Common myeloid progenitor, CD34-positive (primary cell): ENCODE measurements around the gene RPL9.
A peak's percentile ranks its signal among the peaks of the same experiment; 100 is the strongest.

Experiments used
- CTCF ChIA-PET: fragments of 350-600 bp; sonication (Branson Sonifier 250); formaldehyde crosslinking; loops from one replicate; lab custom pipeline; 2021; ENCODE audit warnings: antibody characterized with exemption; lab: Charles Lee
- POLR2A ChIA-PET: fragments of 350-600 bp; sonication (Branson Sonifier 250); formaldehyde crosslinking; loops from one replicate; lab custom pipeline; 2021; ENCODE audit warnings: antibody characterized with exemption; lab: Charles Lee
- DNase-seq, 3 donors: peaks; one replicate each; pipeline versions ENCODE4 v3.0.0 to v3.0.0-alpha.2; 2013
- H3K27ac ChIP-seq, 2 experiments: 1 replicate in 1 of 2; 2 replicates in 1 of 2; pipeline ENCODE4 v1.7.0; 2013; ENCODE audit warnings: inconsistent platforms in 2 of 2, low read length in 2 of 2, mild to moderate bottlenecking in 2 of 2, low read depth in 1 of 2, moderate library complexity in 1 of 2; ENCODE audit not compliant: severe bottlenecking in 2 of 2, insufficient read depth in 1 of 2, poor library complexity in 1 of 2
- H3K27me3 ChIP-seq, 5 experiments: replicated peaks in 2 of 5; 1 replicate in 3 of 5; 2 replicates in 2 of 5; pipeline versions ENCODE4 v1.6.1 to v1.7.0; 2013; ENCODE audit warnings: low read length in 4 of 5, mild to moderate bottlenecking in 2 of 5, moderate library complexity in 2 of 5, inconsistent platforms in 1 of 5; ENCODE audit not compliant: insufficient read depth in 5 of 5, control insufficient read depth in 4 of 5
- H3K36me3 ChIP-seq, 4 experiments: 1 replicate in 2 of 4; 2 replicates in 2 of 4; pipeline versions ENCODE4 v1.6.1 to v1.7.0; 2013; ENCODE audit warnings: low read length in 3 of 4, control low read depth in 1 of 4, mild to moderate bottlenecking in 1 of 4; ENCODE audit not compliant: control insufficient read depth in 4 of 4, insufficient read depth in 4 of 4
- H3K4me1 ChIP-seq, 4 experiments: 1 replicate in 3 of 4; 2 replicates in 1 of 4; pipeline versions ENCODE4 v1.6.1 to v1.7.1; 2013; ENCODE audit warnings: low read length in 3 of 4, mild to moderate bottlenecking in 3 of 4, control low read depth in 1 of 4, inconsistent platforms in 1 of 4, moderate library complexity in 1 of 4; ENCODE audit not compliant: control insufficient read depth in 4 of 4, insufficient read depth in 4 of 4; ENCODE audit errors: control extremely low read depth in 1 of 4
- H3K4me3 ChIP-seq, 7 experiments: 1 replicate in 4 of 7; 2 replicates in 3 of 7; pipeline versions ENCODE4 v1.5.1 to v1.7.0; 2013; ENCODE audit warnings: mild to moderate bottlenecking in 7 of 7, low read length in 6 of 7, moderate library complexity in 6 of 7, inconsistent platforms in 2 of 7, low read depth in 2 of 7, control low read depth in 1 of 7; ENCODE audit not compliant: insufficient read depth in 4 of 7, control insufficient read depth in 1 of 7; ENCODE audit errors: extremely low read depth in 1 of 7
- H3K9me3 ChIP-seq, 5 experiments: 1 replicate in 4 of 5; 2 replicates in 1 of 5; pipeline versions ENCODE4 v1.6.1 to v1.7.1; 2013; ENCODE audit warnings: low read length in 4 of 5, mild to moderate bottlenecking in 2 of 5, inconsistent platforms in 1 of 5, low read depth in 1 of 5, moderate library complexity in 1 of 5; ENCODE audit not compliant: control insufficient read depth in 4 of 5, insufficient read depth in 2 of 5; ENCODE audit errors: control extremely low read depth in 1 of 5
- WGBS: methylation state at CpG from one replicate; pipeline ENCODE4 v1.1.5; 2013; ENCODE audit not compliant: insufficient coverage; 5-methylcytosine and 5-hydroxymethylcytosine counted together

Gene RPL9

DNA sequence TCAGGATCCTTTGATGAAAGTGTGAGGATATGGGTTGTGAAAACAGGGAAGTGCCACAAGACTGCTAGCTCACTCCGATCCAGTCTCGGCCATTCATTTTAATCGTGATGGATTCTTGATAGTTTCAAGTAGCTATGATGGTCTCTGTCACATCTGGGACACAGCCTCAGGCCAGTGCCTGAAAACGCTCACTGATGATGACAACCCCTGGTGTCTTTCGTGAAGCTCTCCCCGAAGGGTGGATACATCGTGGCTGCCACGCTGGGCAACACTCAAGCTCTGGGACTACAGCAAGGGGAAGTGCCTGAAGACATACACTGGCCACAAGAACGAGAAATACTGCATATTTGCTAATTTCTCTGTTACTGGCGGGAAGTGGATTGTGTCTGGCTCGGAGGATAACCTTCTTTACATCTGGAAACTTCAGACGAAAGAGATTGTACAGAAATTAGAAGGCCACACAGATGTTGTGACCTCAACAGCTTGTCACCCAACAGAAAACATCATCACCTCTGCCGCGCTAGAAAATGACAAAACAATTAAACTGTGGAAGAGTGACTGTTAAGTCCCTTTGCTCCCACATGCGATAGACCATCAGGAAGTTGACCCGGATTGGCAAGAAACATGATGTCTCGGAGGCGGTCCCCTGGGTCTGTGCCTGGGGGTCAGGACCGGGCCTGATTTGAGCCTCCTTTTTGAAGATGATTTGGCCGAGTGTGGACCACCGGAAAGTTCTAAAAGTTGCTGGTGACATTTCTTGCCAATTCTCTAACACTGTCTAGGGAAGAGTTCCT, 22.4 kb upstream of the RPL9 start:
- Histone ChIP-seq H3K27me3 (no peaks in the 10 kb centered on the region), H3K4me3 (no peak overlapping the region), H3K36me3 (peaks cover 0 to 9% (median 4%) of the 10 kb centered on the region in 4 experiments), H3K27ac (no peak overlapping the region), H3K9me3 (peaks cover 0 to 8% (median 2%) of the 10 kb centered on the region in 5 experiments), H3K4me1 (no peaks in the 10 kb centered on the region)
- 83% methylated on average over 19 of the region's 21 CpGs for WGBS
- peak; percentile 1 to 33 (median 17) for DNase-seq
- POLR2A ChIA-PET: no interaction called here
- CTCF ChIA-PET: interaction anchor here (1.4 kb wide), 1 partner anchor 16 kb away, joined by 3 read pairs; no protein-coding TSS in a partner anchor

DNA sequence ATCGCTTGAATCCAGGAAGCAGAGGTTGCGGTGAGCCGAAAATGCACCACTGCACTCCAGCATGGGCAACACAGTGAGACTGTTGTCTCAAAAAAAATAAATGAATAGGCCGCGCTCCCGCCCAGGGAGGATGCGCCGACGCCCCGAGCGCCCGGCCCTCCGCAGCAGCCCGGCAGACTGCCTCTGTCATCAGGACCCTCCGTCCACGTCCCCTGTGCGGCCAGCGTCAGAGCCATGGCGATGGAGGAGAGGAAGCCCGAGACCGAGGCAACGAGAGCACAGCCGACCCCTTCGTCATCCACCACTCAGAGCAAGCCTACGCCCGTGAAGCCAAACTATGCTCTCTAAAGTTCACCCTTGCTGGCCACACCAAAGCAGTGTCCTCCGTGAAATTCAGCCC, 21.5 kb upstream of the RPL9 start:
- no peaks in the 10 kb centered on the region for H3K27me3 ChIP-seq
- WGBS: 98% methylated on average over 27 of the region's 27 CpGs
- peaks cover 0 to 9% (median 4%) of the 10 kb centered on the region in 4 experiments for H3K36me3 ChIP-seq
- POLR2A ChIA-PET: no interaction called here
- DNase-seq: no peak
- no peak overlapping the region for H3K27ac ChIP-seq
- H3K9me3 ChIP-seq: peaks cover 0 to 8% (median 2%) of the 10 kb centered on the region in 5 experiments
- no peaks in the 10 kb centered on the region for H3K4me1 ChIP-seq
- no peak overlapping the region for H3K4me3 ChIP-seq
- CTCF ChIA-PET: no interaction called here

DNA sequence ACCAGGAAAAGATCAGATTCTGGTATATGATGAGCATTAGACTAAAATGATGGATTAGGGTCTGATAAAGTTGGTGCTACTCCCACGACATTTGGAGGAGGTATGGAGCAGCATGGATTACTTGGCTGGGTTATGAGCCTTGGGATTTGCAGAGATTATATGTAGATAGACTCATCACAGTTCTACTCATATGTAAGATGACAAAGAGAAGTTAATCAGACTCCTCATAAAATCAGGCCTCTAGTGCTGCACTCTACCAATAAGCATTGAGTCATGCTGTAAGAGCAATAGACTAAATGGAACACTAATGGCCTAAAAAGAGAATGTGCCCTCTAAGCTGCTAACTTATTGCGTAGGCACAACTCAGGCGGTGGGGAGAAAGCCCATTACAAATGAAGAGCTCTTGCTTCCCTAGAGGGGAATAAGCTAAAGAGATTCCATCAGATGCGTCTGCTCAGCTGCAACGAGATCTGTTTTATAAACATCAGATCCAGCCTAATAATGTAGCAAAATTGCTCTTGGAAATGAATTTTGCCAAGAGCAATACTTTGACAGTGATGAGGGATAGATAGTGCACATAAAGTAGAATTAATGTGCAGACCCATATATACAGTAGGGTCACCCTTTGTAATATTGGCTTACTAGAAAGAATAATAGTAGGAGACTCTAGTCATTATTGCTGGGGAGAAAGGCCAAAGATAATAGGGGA, 17.6 kb upstream of the RPL9 start:
- Histone ChIP-seq H3K4me1 (no peaks in the 10 kb centered on the region), H3K9me3 (no peaks in the 10 kb centered on the region), H3K4me3 (no peak overlapping the region), H3K27ac (no peak overlapping the region), H3K27me3 (no peaks in the 10 kb centered on the region), H3K36me3 (peaks cover 6 to 19% (median 11%) of the 10 kb centered on the region in 4 experiments)
- DNase-seq: no peak
- POLR2A ChIA-PET: no interaction called here
- WGBS: 100% methylated on average over 4 of the region's 5 CpGs
- CTCF ChIA-PET: no interaction called here

GRCh38 chr4:39472396-39472795, 13.7 kb upstream of the RPL9 start:
- DNase-seq: no peak
- 100% methylated on average over 1 of the region's 3 CpGs for WGBS
- ChIA-PET CTCF (interaction anchor here (0.7 to 1.1 kb wide), 2 partner anchors 158 to 187 kb away, joined by 3 to 4 read pairs; no protein-coding TSS in a partner anchor), POLR2A (no interaction called here)
- no peak overlapping the region for H3K27ac ChIP-seq
- peaks cover 0 to 6% (median 5%) of the 10 kb centered on the region in 4 experiments for H3K4me1 ChIP-seq
- no peaks in the 10 kb centered on the region for H3K9me3 ChIP-seq
- H3K36me3 ChIP-seq: peaks cover 6 to 23% (median 17%) of the 10 kb centered on the region in 4 experiments
- H3K4me3 ChIP-seq: no peak overlapping the region
- H3K27me3 ChIP-seq: no peaks in the 10 kb centered on the region

GRCh38 chr4:39470402-39470801, 11.7 kb upstream of the RPL9 start:
- no CpG with 5 or more reads among the region's 1 CpG for WGBS
- H3K36me3 ChIP-seq: peaks cover 9 to 24% (median 17%) of the 10 kb centered on the region in 4 experiments
- H3K4me3 ChIP-seq: no peak overlapping the region
- DNase-seq: no peak
- H3K27me3 ChIP-seq: no peaks in the 10 kb centered on the region
- peaks cover 0 to 6% (median 5%) of the 10 kb centered on the region in 4 experiments for H3K4me1 ChIP-seq
- H3K9me3 ChIP-seq: no peaks in the 10 kb centered on the region
- no peak overlapping the region for H3K27ac ChIP-seq
- ChIA-PET POLR2A (no interaction called here), CTCF (interaction anchor here (1.0 to 3.6 kb wide), 2 partner anchors 11 to 186 kb away, joined by 4 to 23 read pairs; partner anchors contain the start of genes LIAS and RPL9)

DNA sequence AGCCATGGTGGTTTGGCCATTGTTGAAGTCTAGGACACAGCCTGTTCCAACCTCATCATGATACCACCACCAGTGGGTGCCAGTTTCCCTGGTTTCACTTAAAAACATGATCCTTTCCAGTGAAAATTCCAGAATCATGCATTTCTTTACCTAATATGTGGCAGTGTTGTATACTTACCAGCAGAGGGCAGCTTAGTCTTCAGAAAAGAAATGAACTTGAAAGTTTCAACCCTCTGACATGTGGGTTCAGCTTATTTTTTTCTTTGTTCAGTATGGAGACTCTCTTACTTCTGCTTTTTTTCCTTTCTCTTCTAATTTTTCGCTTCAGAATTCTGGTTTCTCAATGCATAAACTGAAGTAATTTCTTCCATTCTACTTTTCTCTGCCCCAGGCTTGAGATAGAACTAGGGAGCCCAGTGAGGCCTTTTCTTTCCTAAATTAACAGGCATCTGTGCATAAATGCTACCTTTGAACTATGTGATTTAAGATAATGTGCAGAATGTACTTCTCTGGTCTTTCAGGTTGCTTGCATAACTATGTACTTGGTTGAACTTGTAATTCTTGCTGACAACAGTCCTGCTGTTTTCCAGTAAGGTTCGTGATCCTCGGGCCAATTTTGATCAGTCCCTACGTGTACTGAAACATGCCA, 10.8 kb upstream of the RPL9 start:
- Histone ChIP-seq H3K27ac (peak overlapping the region; percentile 26 to 46), H3K27me3 (no peaks in the 10 kb centered on the region), H3K9me3 (no peaks in the 10 kb centered on the region), H3K4me1 (peaks cover 0 to 6% (median 5%) of the 10 kb centered on the region in 4 experiments), H3K4me3 (peak overlapping the region in 4 of 7 experiments; percentile 5 to 57 (median 45)), H3K36me3 (peaks cover 12 to 28% (median 23%) of the 10 kb centered on the region in 4 experiments)
- WGBS: 70% methylated on average over 4 of the region's 4 CpGs
- DNase-seq: peak; percentile 89 to 92 (median 92)
- ChIA-PET CTCF (interaction anchor here (0.6 to 3.6 kb wide), 16 partner anchors 10 to 856 kb away, joined by 3 to 23 read pairs (median 4); partner anchors contain the start of genes LIAS and RPL9), POLR2A (interaction anchor here (1.0 kb wide), 1 partner anchor 57 kb away, joined by 4 read pairs; no protein-coding TSS in a partner anchor)
